ENCODE data around the gene RSL24D1.

RSL24D1 gene

GRCh38 chr15:55238877-55239276, 42.1 kb upstream of the RSL24D1 start:
- no peak for TF ChIP-seq CTCF (IDR thresholded peaks at IDR 0.05; ENCODE audit: extremely low read depth, missing control alignments)
- DNase-seq (ENCODE audit: low spot score): no peak

GRCh38 chr15:55237219-55238130, 40.7 kb upstream of the RSL24D1 start:
- DNase-seq (ENCODE audit: low spot score): no peak
- no peak for TF ChIP-seq CTCF (IDR thresholded peaks at IDR 0.05; ENCODE audit: extremely low read depth, missing control alignments)

- no peak for DNase-seq (ENCODE audit: low spot score)
- no peak for TF ChIP-seq CTCF (IDR thresholded peaks at IDR 0.05; ENCODE audit: extremely low read depth, missing control alignments)
Measured at GRCh38 chr15:55235546-55236036, 38.9 kb upstream of the RSL24D1 start.

- DNase-seq (ENCODE audit: low spot score): no peak
- TF ChIP-seq CTCF (IDR thresholded peaks at IDR 0.05; ENCODE audit: extremely low read depth, missing control alignments): no peak
Measured at GRCh38 chr15:55234800-55235104, 38.0 kb upstream of the RSL24D1 start.

- no peak for DNase-seq (ENCODE audit: low spot score)
- TF ChIP-seq CTCF (IDR thresholded peaks at IDR 0.05; ENCODE audit: extremely low read depth, missing control alignments): no peak
Measured at GRCh38 chr15:55234104-55234799, 37.5 kb upstream of the RSL24D1 start.

- no peak for TF ChIP-seq CTCF (IDR thresholded peaks at IDR 0.05; ENCODE audit: extremely low read depth, missing control alignments)
- no peak for DNase-seq (ENCODE audit: low spot score)
Measured at GRCh38 chr15:55231455-55231854, 34.7 kb upstream of the RSL24D1 start.

GRCh38 chr15:55230953-55231352, 34.2 kb upstream of the RSL24D1 start:
- no peak for TF ChIP-seq CTCF (IDR thresholded peaks at IDR 0.05; ENCODE audit: extremely low read depth, missing control alignments)
- no peak for DNase-seq (ENCODE audit: low spot score)
